ENCODE measurements around the gene LRP3.
"Not testable (repeated sequence)": the region's sequence is repeated elsewhere in the genome, so short reads cannot be mapped to it uniquely, and the experiment has no call there.

The LRP3 gene

DNA sequence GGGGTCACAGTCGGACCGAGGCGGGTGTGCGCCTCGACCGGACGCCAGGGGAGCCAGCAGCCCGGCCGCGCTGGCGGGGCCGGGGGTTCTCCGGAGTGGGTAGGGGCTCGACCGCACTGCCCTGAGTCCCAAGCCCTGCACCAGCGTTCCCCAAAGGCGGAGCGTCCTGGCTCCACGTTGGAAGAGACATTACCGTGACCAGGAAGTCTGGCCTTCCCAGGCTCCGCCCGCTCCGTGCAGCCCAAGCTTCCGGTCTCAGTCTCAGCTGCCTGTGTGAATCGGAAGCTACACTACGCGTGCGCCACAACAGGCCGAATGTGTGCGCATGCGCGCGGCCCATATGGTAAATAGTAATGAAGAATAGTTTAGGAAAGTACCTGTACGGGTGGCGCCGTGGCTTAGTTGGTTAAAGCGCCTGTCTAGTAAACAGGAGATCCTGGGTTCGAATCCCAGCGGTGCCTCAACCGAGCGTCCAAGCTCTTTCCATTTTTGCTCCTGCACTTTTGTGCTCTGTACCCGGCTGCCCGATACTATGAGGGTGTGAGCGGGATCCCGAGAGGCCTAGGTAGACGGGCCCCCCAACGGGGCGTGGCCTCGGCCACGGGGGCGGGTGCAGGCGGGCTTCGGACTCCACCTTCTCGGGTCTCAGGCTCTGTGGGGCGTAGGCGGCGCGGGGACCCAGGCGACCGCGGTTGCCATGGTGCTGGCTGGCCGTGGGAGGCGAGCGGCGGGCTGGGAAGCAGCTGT lies 17.3 kb upstream of the LRP3 start:
- DNase-seq (ENCODE audit: low read depth), result peak; percentile 95

DNA sequence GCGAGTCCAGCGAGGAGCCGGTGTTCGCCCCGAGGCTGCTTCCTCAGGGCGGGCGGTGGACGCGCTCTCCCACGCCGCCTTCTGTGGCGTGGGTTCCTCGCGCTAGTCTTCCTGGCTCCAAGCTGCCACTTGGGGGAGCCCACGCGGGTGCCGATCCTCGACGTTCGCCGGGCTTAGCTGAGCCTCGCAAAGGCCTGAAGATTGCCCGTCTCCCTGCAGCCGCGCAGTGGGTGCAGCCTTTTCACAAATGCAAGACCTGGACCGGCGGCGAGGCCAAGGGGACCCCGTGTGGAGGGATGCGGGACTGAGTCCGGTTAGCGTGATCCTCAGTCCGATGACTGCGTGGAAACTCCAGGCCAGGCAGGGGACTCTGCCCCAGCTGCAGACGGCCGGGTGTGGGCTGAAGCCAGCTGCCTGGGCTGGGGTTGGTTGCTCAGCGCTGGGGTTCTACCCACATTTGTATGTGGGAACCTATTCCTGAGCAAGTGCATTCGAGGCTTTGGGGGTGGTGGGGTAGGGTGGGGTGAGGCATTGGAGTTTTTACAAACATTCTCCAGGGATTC lies 16.6 kb upstream of the LRP3 start:
- peak; percentile 64 for DNase-seq (ENCODE audit: low read depth)

DNA sequence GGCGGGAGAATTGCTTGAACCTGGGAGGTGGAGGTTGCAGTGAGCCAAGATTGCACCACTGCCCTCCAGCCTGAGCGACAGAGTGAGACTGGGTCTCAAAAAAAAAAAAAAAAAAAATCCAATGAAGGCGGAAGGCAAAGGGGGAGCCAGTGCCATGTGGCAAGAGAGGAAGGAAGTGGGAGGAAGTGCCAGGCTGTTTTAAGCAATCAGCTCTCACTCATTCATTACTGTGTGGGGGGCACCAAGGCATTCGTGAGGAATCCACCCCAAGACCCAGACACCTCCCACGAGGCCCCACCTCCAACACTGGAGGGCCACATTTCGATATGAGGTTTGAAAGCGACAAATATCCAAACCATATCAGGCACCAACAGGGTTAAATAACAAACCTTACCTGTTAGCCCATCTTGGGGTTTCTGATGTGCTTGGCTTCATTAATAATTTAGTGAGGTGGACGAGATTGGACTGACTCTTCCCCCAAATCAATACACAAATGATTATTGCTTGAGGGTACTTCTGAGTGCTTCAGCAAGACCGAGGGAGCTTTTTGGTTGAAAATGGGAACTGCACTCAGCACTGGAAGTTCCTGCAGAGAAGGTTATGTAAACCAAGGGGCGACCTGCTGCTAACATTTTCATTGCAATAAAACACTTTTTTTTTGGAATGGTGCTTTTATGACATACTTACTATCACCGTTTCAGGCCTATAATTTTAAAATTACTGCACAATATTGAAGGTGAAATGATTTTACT lies 7.5 kb upstream of the LRP3 start:
- DNase-seq (ENCODE audit: low read depth), result no peak

DNA sequence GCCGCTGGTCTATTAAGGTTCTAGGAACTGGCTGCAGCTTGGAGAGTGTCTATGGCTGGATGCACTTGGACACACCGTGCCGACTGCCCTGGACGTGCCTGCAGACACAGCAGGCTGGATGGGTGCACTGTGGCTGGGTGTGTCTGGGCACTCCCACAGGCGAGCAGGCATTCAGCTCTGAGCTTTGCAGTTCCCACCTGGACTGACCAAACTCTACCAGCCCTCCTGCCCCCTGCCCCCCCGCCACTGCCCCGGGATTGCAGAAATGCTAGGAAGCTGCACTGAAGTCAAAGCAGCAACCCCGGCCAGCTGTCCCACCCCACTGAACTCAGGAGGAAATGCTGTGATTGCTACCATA lies 7.0 kb upstream of the LRP3 start:
- no peak for DNase-seq (ENCODE audit: low read depth)

DNA sequence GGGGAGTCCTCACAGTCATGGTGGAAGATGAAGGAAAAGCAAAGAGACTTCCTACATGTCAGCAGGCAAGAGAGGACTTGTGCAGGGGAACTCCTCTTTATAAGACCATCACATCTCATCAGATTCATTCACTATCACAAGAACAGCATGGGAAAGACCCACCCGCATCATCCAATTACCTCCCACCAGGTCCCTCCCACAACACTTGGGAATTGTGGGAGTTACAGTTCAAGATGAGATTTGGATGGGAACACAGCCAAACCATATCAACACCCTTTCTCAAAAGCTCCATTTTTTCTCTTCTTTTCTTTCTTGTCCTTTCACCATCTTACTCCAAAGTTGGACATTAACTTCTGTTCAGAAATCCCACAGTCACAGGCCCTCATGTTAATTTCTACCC lies 4.7 kb upstream of the LRP3 start:
- DNase-seq (ENCODE audit: low read depth), result no peak

DNA sequence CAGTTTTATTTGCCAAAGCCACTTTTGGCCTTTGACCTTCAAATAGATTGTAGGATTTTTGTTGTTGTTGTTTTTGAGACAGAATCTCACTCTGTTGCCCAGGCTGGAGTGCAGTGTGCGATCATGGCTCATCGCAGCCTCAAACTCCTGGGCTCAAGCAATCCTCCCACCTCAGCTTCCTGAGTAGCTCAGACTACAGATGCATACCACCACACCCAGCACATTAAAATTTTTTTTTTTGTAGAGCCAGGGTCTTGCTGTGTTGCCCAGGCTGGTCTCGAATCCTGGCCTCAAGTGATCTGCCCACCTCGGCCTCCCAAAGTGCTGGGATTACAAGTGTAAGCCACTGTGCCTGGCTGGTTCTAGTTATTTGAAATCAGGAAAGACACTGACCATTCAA lies 3.0 kb upstream of the LRP3 start:
- DNase-seq (ENCODE audit: low read depth), result not testable (repeated sequence)

DNA sequence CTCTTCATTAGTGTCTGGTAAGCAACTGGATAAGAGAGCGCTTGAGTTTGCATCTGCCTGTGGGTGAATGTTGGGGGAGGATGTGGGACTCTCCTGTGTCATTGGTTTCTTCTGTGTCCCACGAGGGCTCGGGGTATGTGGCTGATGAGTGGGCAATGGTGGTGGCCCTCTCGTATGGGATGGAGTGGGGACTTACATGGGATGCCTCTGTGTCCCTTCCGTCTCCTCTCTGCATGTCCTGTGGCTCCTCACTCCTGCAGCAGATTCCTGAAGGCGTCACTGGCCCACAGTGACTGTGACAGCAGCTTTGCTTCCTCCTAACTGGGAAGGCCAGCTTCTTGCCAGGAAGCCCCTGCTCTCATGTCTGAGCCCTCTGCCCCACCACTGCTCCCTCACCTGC lies 2.6 kb upstream of the LRP3 start:
- DNase-seq (ENCODE audit: low read depth), result no peak

DNA sequence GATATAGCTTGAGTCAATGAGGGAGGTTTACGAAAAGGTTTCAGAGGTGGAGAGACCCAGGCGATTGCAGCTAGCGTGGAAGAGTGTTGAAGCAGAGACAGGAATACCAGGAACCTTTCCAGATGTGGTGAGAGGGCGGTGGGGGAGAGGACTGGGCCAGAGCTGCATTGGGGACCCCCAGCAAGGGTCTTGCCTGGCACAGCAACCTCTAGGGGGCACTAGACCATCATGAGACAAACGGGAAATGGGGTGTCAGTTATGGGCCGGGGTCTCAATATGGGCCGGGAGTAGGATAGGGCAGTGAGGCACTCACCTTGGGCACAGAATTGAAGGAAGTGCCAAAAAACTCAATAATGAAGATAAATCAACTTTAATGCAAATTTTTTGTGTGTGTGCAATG lies 2.1 kb upstream of the LRP3 start:
- DNase-seq (ENCODE audit: low read depth), result no peak

DNA sequence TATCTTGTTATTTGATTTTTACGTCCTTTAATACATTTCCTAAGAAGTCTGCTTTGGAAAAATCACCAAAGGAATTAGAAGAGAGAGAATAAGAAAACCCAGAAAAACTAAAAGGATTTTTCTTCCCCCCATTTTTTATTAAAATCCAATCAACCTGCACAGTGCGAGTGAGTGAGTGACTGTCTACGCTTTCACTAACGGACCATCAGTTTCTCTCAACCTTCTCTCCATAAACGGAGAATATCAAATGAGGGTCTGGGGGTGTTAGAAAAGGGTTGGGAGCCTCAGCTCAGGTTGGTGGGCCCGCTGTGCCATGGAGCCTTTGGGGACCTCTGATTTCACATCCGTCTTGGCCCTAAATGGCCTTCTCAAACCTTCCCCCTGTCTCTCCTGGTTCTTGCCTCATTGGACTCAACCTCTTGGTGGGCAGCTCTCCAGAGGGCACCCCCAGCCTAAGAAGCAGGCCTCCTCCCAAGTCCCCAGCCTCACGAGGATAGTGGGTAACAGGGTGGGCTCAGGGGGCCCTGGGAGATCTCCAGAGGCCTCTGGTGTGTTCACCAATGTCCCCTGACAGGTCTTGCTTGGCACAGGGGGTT lies 763 bp upstream of the LRP3 start:
- DNase-seq (ENCODE audit: low read depth), result no peak

DNA sequence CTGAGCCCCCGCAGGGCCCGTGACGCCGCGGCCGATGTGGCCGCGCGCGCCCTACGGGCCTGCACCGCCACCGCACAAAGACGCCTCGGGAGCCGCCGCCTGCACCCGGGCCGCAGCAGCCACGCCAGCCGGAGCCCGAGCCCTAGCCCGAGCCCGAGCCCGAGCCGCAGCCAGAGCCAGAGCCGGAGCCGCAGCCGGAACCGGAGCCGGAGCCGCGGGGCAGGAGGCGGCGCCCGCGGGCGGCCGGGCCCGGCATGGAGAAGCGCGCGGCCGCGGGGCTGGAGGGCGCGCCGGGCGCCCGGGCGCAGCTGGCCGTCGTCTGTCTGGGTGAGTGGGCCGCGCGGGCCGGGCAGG lies 379 bp downstream of the LRP3 start:
- no peak for DNase-seq (ENCODE audit: low read depth)

DNA sequence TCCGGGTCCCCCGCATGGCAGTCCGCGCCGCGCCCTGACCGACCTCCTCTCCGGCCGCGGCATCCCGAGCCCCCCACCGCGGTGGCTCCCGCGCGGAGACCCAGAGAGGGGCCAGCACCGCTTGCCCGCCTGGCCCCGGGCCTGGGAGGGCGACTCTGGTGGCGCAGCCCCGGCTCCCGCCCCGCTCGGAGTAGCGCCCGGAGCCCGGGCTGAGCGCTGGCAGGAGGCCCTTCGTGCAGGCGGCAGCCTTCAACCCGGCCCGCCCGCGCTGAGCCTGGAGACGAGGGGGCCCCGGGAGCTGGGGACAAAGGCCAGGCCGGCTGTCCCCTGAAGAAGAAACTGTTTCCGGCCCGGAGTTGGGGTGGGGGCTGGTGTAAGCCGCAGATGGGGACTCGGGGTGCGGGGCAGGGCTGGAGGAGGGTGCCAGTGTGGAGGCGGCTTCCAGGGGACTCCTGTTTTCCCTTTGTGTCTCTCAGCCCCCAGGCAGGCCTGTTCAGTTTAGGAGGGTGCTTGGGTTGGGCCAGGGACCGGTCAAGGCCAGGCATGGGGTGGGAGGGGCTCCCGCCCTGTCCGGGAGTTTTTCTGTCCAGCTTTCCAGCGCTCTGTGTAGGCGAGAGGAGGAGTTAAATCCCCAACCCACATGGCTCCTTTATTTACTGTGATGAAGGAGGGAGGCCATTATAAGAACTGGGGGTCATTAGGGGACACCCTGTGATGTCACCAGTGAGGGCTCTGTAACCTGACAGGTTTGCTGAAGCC lies 935 bp downstream of the LRP3 start:
- DNase-seq (ENCODE audit: low read depth), result no peak

DNA sequence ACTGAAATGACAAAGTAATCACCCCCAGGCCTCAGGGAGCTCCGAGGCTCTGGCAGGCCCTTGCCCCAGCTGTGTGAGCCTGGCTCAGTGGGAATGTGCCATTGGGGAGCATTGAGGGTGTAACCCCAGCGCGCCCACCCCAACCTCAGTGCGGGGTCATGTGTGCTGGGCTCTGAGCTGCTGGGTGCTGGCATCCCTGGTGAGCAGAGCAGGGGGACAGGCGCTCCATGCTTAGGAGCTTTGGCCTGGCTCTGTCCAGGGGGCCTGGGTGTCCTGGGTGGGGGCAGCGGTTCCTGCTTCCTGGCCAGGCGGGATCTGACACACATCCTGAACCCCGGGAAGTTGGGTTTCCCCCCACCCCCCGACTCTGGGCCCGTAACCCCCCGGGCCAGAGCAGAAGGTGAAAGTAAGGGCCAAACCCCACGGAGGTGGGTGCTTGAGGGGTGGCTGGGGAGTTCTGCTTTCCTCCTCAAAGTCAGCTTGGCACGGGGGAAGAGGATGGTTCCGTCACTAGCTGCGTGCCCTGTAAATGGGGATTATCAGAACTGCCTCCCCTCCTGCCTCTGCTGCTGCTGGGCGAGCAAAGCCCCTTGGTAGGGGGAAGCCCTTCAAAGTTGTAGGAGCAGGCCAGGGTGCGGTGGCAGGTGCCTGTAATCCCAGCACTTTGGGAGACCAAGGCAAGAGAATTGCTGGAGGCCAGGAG lies 1.7 kb downstream of the LRP3 start:
- DNase-seq (ENCODE audit: low read depth), result no peak

DNA sequence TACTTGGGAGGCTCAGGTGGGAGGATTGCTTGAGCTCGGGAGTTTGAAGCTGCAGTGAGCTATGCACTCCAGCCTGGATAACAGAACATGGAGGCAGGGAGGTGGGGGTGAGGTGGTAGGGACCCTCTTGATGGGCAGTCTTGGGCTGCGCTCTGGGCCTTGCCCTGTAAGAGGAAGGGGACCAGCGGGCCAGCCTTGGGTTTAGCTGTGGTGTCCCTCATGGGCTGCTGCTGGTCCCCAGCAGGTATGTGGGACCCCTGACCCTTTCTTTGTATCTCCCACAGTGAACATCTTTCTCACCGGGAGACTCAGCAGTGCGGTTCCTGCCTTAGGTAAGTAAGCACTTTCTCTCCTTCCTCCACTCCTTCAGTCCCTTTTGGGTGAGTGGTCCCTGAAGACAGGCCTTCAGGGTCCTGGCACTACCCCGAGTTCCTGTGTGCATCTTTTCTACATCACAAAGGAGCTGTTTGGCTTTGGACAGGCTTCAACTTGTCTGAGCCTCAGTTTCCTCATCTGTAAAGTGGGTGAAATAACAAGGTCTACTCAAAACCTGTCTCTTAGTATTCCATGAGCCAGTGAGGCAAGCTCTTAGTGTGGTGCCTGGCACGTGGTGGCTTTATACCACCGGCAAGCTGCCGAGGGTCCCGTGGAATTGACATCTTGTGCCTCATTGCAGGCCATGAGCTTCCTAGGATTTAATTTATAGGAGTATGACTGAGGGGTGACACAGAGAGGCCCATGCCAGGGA lies 2.5 kb downstream of the LRP3 start:
- DNase-seq (ENCODE audit: low read depth), result no peak

DNA sequence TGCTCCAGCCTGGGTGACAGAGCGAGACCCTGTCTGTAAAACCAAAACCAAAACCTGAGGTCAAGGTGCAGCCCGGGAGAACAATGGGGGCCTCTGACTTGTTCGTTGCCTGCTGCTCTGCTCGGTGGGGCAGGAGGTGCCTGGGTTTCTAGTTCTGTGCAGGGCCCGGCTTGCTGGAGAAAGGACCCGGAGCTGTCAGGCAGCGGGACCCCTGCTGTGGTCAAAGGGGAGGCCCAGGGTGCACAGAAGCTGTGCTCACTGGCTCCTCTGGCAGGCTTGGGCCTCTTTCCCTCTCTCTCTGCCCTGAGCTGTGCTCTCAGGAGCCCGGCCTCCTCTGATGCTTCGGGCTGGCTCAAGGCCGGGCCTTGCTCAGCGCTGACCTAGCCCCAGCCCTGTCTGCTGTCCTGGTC lies 3.5 kb downstream of the LRP3 start:
- DNase-seq (ENCODE audit: low read depth), result no peak

DNA sequence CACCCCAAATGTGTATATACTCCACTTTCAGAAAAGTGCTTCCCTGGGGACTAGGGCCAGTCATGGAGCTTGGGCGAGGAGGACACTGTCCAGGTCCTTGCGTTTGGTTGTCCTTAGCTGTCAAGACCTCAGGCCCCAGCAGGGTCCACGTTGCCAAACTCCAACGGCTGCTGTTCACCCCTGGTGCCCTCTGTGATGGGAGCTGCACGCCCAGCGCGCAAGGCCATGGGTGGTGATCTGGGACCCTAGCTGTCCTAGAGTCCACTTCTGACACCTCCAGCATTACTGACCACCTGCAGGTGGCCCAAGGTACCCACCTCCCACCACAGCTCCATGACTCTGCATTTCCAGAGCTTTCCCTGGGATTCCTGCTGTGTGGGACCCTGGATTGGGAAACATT lies 4.0 kb downstream of the LRP3 start:
- DNase-seq (ENCODE audit: low read depth), result no peak

DNA sequence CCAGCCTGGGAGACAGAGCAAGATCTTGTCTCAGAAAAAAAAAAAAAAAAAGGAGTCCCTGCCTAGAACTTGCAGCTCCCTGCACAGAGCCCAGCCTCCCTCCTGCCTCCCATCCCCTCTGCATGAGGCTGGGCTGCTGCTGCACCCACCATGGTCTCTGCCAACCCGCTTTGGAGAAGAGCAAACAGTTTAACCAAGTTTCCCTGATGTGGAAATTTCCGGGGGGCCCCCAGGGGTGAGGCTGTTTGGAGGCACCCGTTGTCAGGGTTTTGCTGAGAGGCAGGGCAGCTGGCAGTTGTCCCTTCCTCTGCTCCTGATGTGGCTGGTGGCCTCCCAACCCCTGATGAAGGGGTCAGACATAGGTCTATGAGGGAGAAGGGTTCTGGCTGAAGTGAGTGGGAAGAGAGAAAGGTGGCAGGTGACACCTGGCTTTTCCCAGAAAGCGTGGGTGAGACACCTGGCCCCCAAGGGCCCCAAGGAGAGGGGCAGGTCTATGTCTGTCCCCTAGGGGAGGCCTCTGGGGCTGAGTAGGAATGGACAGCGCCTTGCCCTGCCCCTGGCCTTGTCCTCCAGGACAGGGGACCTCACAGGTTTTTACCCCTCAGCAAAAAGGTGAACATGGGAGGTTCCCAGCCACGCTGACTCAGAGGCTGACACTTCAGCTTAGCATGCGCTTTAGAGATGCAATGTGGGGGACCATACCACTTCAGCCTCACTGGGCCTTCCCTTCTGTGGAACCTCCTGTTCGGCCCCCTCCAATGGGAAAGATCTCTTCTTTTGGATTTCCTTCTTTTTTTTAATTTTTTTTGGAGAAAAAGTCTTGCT lies 5.5 kb downstream of the LRP3 start:
- no peak for DNase-seq (ENCODE audit: low read depth)

DNA sequence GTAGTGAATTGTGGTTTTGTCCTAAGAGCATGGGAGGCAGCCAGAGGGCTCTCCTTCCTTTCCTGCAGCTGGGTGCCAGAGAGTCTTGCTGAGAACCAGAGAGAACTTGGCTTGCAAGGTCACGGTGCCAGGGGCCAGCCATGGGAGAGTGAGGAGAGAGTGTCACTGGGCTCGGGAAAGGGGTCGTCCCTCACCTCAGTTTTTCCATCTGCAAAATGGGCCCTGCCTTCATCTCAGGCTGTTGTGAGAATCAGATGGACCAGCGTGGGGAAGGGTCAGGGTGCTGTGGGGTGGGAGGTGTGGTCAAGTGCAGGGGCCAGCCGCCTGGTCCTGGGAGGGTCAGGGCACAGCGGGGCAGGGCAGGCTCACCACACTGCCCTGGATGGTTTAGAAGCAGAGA lies 7.3 kb downstream of the LRP3 start:
- DNase-seq (ENCODE audit: low read depth), result no peak

DNA sequence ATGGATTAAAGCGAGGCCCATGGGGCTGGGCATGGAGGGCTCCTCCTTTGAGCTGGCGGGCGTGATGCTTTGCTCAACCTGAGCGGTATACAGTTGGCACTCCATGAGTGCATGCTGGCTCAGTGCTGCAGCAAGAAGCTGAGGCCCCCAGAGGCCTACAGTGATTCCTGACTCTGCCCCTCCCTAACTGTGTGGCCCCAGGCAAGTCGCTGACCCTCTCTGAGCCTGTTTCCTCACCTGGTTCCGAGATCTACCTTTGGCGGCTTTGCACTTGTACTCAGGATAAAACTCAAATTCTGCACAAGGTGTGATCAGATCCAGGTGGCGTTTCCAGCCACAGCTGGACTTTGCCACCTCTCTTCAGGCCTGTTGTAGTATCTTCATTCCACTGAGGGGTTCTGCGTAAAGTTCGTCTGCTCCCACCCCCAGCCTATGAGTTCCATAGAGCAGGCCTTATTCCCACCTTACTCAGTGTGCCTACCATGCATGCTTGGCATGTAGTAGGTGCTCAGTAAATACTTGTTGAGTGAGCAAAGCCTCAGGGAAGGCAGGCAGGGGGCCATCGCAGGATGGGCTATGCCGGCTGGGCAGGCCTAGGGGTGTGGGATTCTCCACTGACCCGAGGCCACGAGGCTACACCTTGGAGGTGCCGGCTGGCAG lies 7.9 kb downstream of the LRP3 start:
- DNase-seq (ENCODE audit: low read depth), result no peak
